ENCODE data around the gene CPN2. TPM values are rescaled to one million over a fixed set of nuclear protein-coding genes. Genes with fewer than 3 reads are reported as not detected.

CPN2 gene
- total and polyA plus RNA-seq, 2 of the 13 experiments (the other 11 are each of a cell fraction or from before 2014, with no cell fraction given): 26.7 to 27.7 TPM

DNA sequence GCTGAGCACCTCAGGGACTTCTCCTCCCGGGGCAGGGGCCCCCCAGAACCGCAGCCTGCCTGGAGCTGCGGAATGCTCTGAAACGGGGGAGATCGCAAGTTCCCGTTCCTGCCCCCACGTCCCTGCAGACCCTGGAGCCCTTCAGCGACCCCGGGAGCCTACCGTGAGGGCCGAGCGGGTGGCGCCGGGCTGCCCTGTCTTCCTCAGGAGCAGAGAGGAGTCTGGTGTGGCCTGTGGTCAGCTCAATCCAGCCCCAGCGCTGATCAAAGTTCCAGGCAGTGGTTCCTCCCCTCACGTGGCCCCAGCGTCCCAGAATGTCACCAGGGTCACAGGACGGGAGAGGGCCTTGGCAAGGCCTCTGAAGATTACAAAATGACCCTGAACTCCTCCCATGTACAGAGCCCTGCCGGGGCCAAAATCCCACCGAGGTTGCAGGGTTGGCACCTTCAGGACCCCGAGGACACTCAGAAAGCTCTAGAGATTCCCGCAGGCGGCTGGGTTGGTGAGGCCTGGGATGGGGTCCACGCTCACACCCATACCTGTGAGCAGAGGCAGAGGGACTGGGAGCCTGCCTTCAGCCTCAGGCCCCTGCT is at the start of gene CPN2 (continued):
- TF ChIP-seq, protein P1, sequence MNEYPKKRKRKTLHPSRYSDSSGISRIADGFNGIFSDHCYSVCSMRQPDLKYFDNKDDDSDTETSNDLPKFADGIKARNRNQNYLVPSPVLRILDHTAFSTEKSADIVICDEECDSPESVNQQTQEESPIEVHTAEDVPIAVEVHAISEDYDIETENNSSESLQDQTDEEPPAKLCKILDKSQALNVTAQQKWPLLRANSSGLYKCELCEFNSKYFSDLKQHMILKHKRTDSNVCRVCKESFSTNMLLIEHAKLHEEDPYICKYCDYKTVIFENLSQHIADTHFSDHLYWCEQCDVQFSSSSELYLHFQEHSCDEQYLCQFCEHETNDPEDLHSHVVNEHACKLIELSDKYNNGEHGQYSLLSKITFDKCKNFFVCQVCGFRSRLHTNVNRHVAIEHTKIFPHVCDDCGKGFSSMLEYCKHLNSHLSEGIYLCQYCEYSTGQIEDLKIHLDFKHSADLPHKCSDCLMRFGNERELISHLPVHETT (CRISPR knock-in tag; conservative IDR thresholded peaks at IDR 0.05): no peak
- no peak for TF ChIP-seq POLR2AphosphoS2 (IDR thresholded peaks at IDR 0.05; ENCODE audit: low read depth, low read length)
- TF ChIP-seq ZNF101 (CRISPR knock-in tag; IDR thresholded peaks at IDR 0.05; ENCODE audit: borderline replicate concordance, low read depth): no peak
- peak; percentile 97 for TF ChIP-seq ZFY (CRISPR knock-in tag; IDR thresholded peaks at IDR 0.05)
- TF ChIP-seq, protein P2, sequence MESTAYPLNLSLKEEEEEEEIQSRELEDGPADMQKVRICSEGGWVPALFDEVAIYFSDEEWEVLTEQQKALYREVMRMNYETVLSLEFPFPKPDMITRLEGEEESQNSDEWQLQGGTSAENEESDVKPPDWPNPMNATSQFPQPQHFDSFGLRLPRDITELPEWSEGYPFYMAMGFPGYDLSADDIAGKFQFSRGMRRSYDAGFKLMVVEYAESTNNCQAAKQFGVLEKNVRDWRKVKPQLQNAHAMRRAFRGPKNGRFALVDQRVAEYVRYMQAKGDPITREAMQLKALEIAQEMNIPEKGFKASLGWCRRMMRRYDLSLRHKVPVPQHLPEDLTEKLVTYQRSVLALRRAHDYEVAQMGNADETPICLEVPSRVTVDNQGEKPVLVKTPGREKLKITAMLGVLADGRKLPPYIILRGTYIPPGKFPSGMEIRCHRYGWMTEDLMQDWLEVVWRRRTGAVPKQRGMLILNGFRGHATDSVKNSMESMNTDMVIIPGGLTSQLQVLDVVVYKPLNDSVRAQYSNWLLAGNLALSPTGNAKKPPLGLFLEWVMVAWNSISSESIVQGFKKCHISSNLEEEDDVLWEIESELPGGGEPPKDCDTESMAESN (CRISPR knock-in tag; conservative IDR thresholded peaks at IDR 0.05): peak; percentile 74
- TF ChIP-seq FLYWCH1 (CRISPR knock-in tag; IDR thresholded peaks at IDR 0.05): no peak
- no peak for TF ChIP-seq PRMT3 (CRISPR knock-in tag; IDR thresholded peaks at IDR 0.05; ENCODE audit: borderline replicate concordance, low read depth)
- no peak for TF ChIP-seq ZSCAN12 (CRISPR knock-in tag; IDR thresholded peaks at IDR 0.05)
- peak; percentile 75; the same call in 1 of the 2 replicates for TF ChIP-seq ZSCAN21 (CRISPR knock-in tag; IDR thresholded peaks at IDR 0.05; ENCODE audit: borderline replicate concordance)
- 0 out of 2 replicates have a peak, but pooled peaks have one; percentile 18 for TF ChIP-seq KLF6 (CRISPR knock-in tag; IDR thresholded peaks at IDR 0.05)
- no peak for TF ChIP-seq ZNF354B (CRISPR knock-in tag; IDR thresholded peaks at IDR 0.05)
- TF ChIP-seq SSRP1 (CRISPR knock-in tag; IDR thresholded peaks at IDR 0.05): no peak
- no peak for TF ChIP-seq MYNN (CRISPR knock-in tag; IDR thresholded peaks at IDR 0.05; ENCODE audit: low read depth)
- TF ChIP-seq, protein P3, sequence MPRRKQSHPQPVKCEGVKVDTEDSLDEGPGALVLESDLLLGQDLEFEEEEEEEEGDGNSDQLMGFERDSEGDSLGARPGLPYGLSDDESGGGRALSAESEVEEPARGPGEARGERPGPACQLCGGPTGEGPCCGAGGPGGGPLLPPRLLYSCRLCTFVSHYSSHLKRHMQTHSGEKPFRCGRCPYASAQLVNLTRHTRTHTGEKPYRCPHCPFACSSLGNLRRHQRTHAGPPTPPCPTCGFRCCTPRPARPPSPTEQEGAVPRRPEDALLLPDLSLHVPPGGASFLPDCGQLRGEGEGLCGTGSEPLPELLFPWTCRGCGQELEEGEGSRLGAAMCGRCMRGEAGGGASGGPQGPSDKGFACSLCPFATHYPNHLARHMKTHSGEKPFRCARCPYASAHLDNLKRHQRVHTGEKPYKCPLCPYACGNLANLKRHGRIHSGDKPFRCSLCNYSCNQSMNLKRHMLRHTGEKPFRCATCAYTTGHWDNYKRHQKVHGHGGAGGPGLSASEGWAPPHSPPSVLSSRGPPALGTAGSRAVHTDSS (CRISPR knock-in tag; conservative IDR thresholded peaks at IDR 0.05): no peak
- TF ChIP-seq, protein P4, sequence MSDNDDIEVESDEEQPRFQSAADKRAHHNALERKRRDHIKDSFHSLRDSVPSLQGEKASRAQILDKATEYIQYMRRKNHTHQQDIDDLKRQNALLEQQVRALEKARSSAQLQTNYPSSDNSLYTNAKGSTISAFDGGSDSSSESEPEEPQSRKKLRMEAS (IDR thresholded peaks at IDR 0.05): peak; percentile 92
- peak; percentile 72 for TF ChIP-seq SAP130 (CRISPR knock-in tag; IDR thresholded peaks at IDR 0.05; ENCODE audit: low read depth)
- peak; percentile 69; the same call in 1 of the 2 replicates for TF ChIP-seq NFKB2 (CRISPR knock-in tag; IDR thresholded peaks at IDR 0.05; ENCODE audit: borderline replicate concordance)
- TF ChIP-seq HDAC1 (CRISPR knock-in tag; IDR thresholded peaks at IDR 0.05): peak; percentile 61
- TF ChIP-seq, protein P5, sequence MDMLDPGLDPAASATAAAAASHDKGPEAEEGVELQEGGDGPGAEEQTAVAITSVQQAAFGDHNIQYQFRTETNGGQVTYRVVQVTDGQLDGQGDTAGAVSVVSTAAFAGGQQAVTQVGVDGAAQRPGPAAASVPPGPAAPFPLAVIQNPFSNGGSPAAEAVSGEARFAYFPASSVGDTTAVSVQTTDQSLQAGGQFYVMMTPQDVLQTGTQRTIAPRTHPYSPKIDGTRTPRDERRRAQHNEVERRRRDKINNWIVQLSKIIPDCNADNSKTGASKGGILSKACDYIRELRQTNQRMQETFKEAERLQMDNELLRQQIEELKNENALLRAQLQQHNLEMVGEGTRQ (IDR thresholded peaks at IDR 0.05; ENCODE audit: low read depth, low read length): peak; percentile 82
- TF ChIP-seq, protein P5 (CRISPR knock-in tag; IDR thresholded peaks at IDR 0.05; ENCODE audit: borderline replicate concordance): peak; percentile 90; the same call in 1 of the 2 replicates
- TF ChIP-seq GFI1 (CRISPR knock-in tag; IDR thresholded peaks at IDR 0.05; ENCODE audit: borderline replicate concordance): peak; percentile 79; the same call in 1 of the 2 replicates
- no peak for TF ChIP-seq RFX5 (IDR thresholded peaks at IDR 0.05; ENCODE audit: low read depth, low read length)
- 0 out of 2 replicates have a peak, but pooled peaks have one; percentile 20 for TF ChIP-seq TBX3 (IDR thresholded peaks at IDR 0.05; ENCODE audit: borderline replicate concordance)
- no peak for TF ChIP-seq ATAD3A (CRISPR knock-in tag; IDR thresholded peaks at IDR 0.05)
- no peak for TF ChIP-seq ZNF124 (CRISPR knock-in tag; IDR thresholded peaks at IDR 0.05)
